HK-2 (cell line): ENCODE measurements around the gene PSMD5.
A peak's percentile ranks its signal among the peaks of the same experiment; 100 is the strongest.

ENCODE experiments used
- DNase-seq: peaks from one replicate; pipeline ENCODE4 v3.0.0-alpha.2; 2018; ENCODE audit not compliant: unreplicated experiment

The PSMD5 gene

GRCh38 chr9:120855827-120856670 is 13.3 kb upstream of the PSMD5 start:
- DNase-seq = no peak

GRCh38 chr9:120854596-120855327 is 12.0 kb upstream of the PSMD5 start:
- no peak for DNase-seq

DNA sequence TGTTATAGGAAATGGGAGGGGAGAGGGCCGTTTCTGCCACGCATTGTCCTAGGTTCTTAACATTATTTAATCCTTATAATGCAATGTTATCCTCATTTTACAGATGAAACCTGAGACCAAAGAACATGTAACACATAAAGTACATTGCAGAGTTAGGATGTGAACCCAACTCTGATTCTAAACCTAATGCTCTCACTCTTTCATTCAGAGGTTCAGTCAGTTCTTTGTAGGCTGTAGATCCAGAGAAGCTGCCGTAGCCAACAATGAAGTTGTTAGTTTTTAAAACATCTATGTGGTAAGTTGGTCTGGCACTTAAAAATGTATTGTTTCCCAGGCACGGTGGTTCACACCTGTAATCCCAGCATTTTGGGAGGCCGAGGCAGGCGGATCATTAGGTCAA is 10.5 kb upstream of the PSMD5 start:
- DNase-seq = no peak

DNA sequence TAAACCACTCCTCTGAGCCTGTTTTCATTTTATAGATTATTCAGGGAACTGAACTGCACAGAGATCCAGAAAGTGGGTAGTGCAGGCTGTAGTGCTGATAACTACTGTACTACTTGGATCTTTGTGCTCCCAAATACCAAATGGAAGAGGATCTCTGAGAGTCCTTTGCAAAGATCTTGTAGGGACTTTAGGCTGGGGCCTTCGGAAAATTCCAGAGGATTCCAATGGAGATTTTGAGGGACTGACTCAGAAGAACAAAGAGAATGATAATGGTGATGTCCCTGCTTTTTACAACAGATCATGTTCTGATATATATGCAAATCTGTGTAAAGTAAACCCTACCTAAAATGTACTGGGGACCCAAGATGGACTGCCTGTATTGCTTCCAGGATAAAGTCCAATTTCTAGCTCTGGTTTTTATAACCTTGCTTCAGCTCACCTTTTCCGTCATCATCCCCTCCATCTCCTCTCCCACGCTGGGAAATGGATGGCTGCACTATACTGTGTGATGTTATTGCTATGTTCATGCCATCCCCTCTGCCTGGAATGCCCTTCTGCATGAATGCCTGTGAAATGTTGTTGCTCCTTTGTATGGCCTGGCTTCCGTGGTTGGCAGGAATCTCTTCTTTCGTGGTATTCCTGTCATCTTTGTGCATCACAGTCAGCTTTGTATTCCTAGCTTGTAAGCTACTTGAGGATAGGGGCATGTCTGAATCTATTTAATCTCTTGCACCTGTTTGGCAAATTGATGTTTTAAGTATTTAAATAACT is 9.7 kb upstream of the PSMD5 start:
- peak; percentile 52 for DNase-seq

DNA sequence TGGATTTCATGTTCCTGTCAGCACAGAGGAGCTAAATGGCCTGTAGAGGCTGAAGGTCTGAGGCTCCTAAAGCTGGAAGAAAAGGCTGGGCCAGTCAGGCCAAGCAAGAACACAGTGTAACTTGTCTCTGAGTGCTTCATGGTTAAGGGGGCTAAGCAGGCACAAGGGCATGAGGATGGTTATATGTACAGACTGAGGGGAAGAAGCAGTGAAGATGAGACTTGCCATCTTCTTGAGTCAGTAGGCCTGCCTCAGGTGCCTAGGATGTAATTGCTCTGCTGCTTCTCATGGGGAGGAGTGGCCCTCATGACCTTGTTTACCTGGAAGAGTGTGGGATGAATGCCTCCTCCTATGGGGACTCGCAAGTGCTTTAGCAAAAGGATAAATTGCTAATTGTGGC is 8.7 kb upstream of the PSMD5 start:
- DNase-seq = no peak

DNA sequence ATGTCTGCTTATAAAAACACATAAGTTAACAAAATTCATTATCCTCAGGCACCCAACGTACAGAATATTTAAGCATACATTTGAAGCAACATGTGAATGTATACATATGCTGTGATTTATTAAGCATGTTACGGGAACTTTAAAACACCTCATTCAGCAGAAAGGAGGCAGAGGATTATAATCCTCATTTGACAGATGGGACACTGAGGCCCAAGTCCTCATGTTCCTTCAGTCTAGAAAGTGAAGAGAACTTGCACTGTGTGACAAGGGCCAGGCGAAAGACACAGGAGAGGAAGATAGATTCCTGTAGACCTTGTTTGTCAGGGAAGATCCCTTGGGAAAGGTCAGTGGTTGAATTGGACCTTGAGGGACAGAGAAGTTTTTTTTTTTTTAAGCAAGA is 7.6 kb upstream of the PSMD5 start:
- no peak for DNase-seq

DNA sequence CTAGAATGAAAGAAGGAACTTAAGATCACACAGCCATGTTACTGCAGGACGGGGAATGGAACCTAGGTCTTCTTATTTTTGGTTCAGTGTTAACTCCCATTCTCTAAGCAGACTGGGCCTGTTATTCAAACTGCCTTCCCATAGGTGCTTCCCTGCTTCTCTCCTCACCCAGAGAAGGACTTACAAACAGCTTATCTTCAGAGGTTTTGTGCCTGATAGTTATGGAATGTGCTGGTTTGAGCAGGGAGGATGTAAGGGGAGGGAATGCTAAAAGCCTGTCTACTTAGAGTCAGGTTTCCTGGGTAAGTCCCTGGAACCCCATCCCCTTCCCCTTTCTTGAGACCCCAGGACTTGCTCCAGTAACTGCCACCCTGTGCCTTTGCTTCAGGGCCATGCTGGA is 4.2 kb upstream of the PSMD5 start:
- no peak for DNase-seq

GRCh38 chr9:120846251-120846889 is 3.6 kb upstream of the PSMD5 start:
- no peak for DNase-seq

- no peak for DNase-seq
Measured at GRCh38 chr9:120845255-120845654, 2.5 kb upstream of the PSMD5 start.

DNA sequence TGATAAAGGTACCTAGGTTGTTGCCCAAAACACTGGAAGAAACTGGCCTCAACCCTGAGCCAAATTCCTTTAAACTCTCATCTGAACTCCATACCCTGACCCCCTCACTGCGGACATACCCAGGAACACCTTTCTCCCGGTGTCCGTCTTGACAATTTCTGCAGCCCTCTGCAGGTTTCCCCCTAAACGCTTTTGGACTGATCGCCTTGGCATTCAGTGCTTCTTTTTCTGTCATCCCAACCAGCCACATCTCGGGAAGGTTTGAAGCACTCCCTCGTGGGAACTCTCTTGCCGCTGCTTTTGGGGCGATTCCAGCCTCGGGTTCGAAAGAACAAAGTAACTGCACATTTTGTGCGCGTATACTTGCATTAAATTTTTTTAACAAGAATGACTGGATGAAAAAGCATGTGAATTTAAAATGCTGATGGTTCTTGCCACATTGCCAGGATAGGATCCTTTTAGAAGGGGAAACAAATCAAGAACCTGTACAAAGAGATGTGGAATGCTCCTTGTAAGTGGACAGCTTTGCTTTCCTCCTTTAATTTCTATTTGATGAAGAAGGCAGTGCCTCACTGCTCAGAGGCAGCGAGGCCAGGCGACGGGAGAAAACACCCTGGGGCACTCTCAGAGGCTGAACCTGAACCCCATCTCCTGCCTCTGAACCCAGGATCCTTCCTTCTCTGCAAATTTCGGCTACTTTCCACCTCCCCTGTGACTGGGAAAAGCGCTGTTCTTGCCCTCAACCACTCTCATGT is 615 bp downstream of the PSMD5 start:
- DNase-seq = no peak

GRCh38 chr9:120839146-120839545 is 3.6 kb downstream of the PSMD5 start:
- no peak for DNase-seq

GRCh38 chr9:120837921-120838320 is 4.8 kb downstream of the PSMD5 start:
- DNase-seq = no peak

- DNase-seq = no peak
Measured at GRCh38 chr9:120833325-120833724, 9.4 kb downstream of the PSMD5 start.

GRCh38 chr9:120832807-120833206 is 9.9 kb downstream of the PSMD5 start:
- DNase-seq = no peak

- no peak for DNase-seq
Measured at GRCh38 chr9:120830865-120831264, 11.9 kb downstream of the PSMD5 start.

GRCh38 chr9:120830151-120830550 is 12.6 kb downstream of the PSMD5 start:
- no peak for DNase-seq

GRCh38 chr9:120829650-120830049 is 13.1 kb downstream of the PSMD5 start:
- no peak for DNase-seq

DNA sequence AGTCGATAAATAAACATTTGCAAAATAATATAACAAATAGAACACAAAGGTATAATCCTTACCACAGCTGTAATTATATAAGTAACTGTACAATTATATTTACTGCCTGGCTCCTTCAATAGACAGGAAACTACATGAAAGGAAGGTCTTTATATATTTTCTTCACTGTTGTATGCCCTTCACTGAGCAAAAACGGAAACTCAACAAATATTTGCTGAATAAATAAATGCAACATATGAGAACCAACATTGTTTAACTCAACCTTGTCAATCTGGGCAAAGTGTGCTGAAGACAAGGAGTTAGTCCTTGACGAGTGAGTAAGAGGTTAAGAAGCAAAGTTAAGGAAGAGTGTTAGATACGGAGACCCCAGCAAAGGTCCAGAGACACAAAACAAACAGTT is 22.6 kb downstream of the PSMD5 start:
- no peak for DNase-seq

DNA sequence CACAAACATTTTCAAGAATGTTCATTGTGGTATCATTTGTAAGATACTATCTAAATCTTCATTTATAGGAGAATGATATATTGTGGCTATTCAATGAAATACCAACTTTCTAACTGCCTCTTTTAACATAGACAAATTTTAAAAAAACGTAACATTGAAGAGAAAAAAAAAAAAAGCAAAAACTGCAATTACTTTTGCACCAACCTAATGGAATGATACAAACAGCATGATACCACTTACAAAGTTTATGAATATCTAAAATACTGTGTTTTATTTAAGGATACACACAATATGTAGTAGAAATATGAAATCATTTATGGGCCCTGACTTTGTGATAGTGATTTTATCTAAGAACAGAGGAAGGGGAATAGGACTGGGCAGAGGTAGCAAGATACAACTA is 24.1 kb downstream of the PSMD5 start:
- DNase-seq = no peak

DNA sequence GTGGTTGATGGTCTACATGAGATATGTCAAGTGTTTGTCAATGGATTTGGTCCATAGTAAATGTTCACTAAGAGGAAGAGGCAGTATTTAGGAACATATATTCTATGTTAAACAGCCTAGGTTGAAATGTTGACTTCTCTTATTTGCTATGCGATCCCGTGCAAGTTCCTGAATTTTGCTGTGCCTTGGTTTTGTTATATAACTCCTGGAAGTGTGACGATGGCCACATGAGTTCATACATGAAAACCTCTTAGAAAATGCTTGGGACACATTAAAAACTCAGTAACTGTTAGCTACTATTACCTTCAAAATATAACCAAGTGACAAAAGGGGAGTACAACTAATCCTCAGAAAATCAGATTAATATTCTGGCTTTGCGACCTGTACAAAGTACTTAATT is 27.6 kb downstream of the PSMD5 start:
- DNase-seq = no peak

DNA sequence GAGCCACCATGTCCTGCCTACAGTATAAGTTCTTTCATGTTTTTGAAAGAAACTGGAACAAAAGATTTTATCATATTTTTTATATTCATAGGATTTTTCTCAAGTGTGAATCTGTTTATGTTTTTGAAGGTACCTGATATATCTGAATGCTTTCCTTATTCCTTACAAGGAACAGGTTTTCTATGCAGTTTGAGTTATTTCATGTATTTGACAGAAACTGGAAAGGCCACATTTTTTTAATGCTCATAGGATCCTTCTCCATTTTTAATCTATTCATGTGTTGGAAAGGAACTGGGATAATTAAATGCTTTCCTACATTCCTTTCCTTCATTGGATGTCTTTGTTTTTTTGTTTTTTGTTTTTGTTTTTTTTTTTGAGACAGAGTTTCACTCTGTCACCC is 33.8 kb downstream of the PSMD5 start:
- DNase-seq = no peak
